T-helper 17 cell (primary cell): ENCODE results near the gene ZMAT5. TPM values are rescaled to one million over a fixed set of nuclear protein-coding genes. Genes with fewer than 3 reads are reported as not detected.

Source experiments
- ATAC-seq: fragments of 150-1000 bp; cut with Tn5 transposase; 2 replicates; pipeline ENCODE4 v1.10.0; 2021; ENCODE audit warnings: mild to moderate bottlenecking, moderate library complexity
- DNase-seq, 3 donors: peaks; one replicate each; pipeline versions ENCODE4 v3.0.0 to v3.0.0-alpha.2; 2020 to 2021
- H3K9me3 ChIP-seq: one replicate; pipeline ENCODE4 v1.7.0; 2013; ENCODE audit warnings: low read length, mild to moderate bottlenecking; ENCODE audit not compliant: control insufficient read depth, poor library complexity, severe bottlenecking
- H3K27ac Mint-ChIP-seq: one replicate; pipeline ENCODE4 v1.8.0; 2022; ENCODE audit warnings: mild to moderate bottlenecking, moderate library complexity, mixed read lengths
- H3K27me3 Mint-ChIP-seq: one replicate; pipeline ENCODE4 v1.8.0; 2022; ENCODE audit warnings: mixed read lengths
- H3K36me3 Mint-ChIP-seq: one replicate; pipeline ENCODE4 v1.8.0; 2022; ENCODE audit warnings: low read depth, mixed read lengths
- H3K4me1 Mint-ChIP-seq: one replicate; pipeline ENCODE4 v1.8.0; 2022; ENCODE audit warnings: mild to moderate bottlenecking, mixed read lengths
- H3K4me3 Mint-ChIP-seq: one replicate; pipeline ENCODE4 v1.8.0; 2022; ENCODE audit warnings: mild to moderate bottlenecking, moderate library complexity, mixed read lengths
- total RNA-seq, 4 donors: library from RNA in 2 of 4; stranded (reverse) in 2 of 4; gene quantifications; one replicate each; pipeline ENCODE4 v1.2.3 and lab custom pipeline; 2022 to 2026

Gene ZMAT5
- total RNA-seq = 10 to 100 TPM; 11.8 to 14.2 TPM
- 10.3 to 16.8 reads per million in 2 donors for total RNA-seq (lab: John Stamatoyannopoulos, UW)

- no peaks in the 10 kb centered on the region for H3K27me3 Mint-ChIP-seq
- peaks cover 28% of the 10 kb centered on the region for H3K4me1 Mint-ChIP-seq
- ATAC-seq (peak; percentile 96), DNase-seq (peak; percentile 78 to 88 (median 79))
- no peaks in the 10 kb centered on the region for H3K9me3 ChIP-seq
- peak within 1 kb of the TSS; percentile 98 for H3K4me3 Mint-ChIP-seq
- peak within 1 kb of the TSS; percentile 98 for H3K27ac Mint-ChIP-seq
- no peaks in the 10 kb centered on the region for H3K36me3 Mint-ChIP-seq
These were observed at the start of gene ZMAT5 for GRCh38 chr22:29766632-29767170. Gene ZMAT5, minus strand, starts transcription at chr22:29767007. Its CDS starts 18,463 bp downstream, at chr22:29748544.

GRCh38 chr22:29816539-29816938, 49.7 kb upstream of the ZMAT5 start:
- H3K27ac Mint-ChIP-seq = no peak overlapping the region
- no peak overlapping the region for H3K4me3 Mint-ChIP-seq
- peaks cover 5% of the 10 kb centered on the region for H3K4me1 Mint-ChIP-seq
- ATAC-seq = no peak
- no peaks in the 10 kb centered on the region for H3K9me3 ChIP-seq
- no peak for DNase-seq
- H3K36me3 Mint-ChIP-seq = peaks cover 13% of the 10 kb centered on the region
- H3K27me3 Mint-ChIP-seq = no peaks in the 10 kb centered on the region

- H3K9me3 ChIP-seq = no peaks in the 10 kb centered on the region
- no peak for DNase-seq
- H3K36me3 Mint-ChIP-seq = peaks cover 13% of the 10 kb centered on the region
- no peaks in the 10 kb centered on the region for H3K27me3 Mint-ChIP-seq
- no peak for ATAC-seq
- peak overlapping the region; percentile 53 for H3K27ac Mint-ChIP-seq
- peaks cover 5% of the 10 kb centered on the region for H3K4me1 Mint-ChIP-seq
- H3K4me3 Mint-ChIP-seq = no peak overlapping the region
These were observed 49.3 kb upstream of the ZMAT5 start for GRCh38 chr22:29816128-29816527.

GRCh38 chr22:29815580-29815979, 48.8 kb upstream of the ZMAT5 start:
- Mint-ChIP-seq H3K27me3 (no peaks in the 10 kb centered on the region), H3K36me3 (peaks cover 13% of the 10 kb centered on the region), H3K27ac (peak overlapping the region; percentile 53), H3K4me3 (no peak overlapping the region), H3K4me1 (peaks cover 5% of the 10 kb centered on the region)
- no peak for DNase-seq
- no peak for ATAC-seq
- H3K9me3 ChIP-seq = no peaks in the 10 kb centered on the region

- ATAC-seq (no peak), DNase-seq (no peak)
- peak overlapping the region; percentile 27 for H3K27ac Mint-ChIP-seq
- peaks cover 10% of the 10 kb centered on the region for H3K4me1 Mint-ChIP-seq
- H3K9me3 ChIP-seq = no peaks in the 10 kb centered on the region
- H3K36me3 Mint-ChIP-seq = peaks cover 15% of the 10 kb centered on the region
- no peak overlapping the region for H3K4me3 Mint-ChIP-seq
- no peaks in the 10 kb centered on the region for H3K27me3 Mint-ChIP-seq
These were observed 47.2 kb upstream of the ZMAT5 start for GRCh38 chr22:29814003-29814402.

GRCh38 chr22:29813563-29813962, 46.8 kb upstream of the ZMAT5 start:
- Mint-ChIP-seq H3K27me3 (no peaks in the 10 kb centered on the region), H3K27ac (no peak overlapping the region), H3K4me1 (peaks cover 10% of the 10 kb centered on the region), H3K4me3 (no peak overlapping the region), H3K36me3 (peaks cover 13% of the 10 kb centered on the region)
- no peaks in the 10 kb centered on the region for H3K9me3 ChIP-seq
- ATAC-seq (no peak), DNase-seq (no peak)

- peak overlapping the region; percentile 76 for H3K27ac Mint-ChIP-seq
- no peak for ATAC-seq
- no peak overlapping the region for H3K4me3 Mint-ChIP-seq
These were observed 46.3 kb upstream of the ZMAT5 start for GRCh38 chr22:29813126-29813525.

GRCh38 chr22:29811377-29811776, 44.6 kb upstream of the ZMAT5 start:
- DNase-seq (no peak), ATAC-seq (no peak)
- H3K27me3 Mint-ChIP-seq = no peaks in the 10 kb centered on the region
- H3K36me3 Mint-ChIP-seq = peaks cover 14% of the 10 kb centered on the region
- H3K9me3 ChIP-seq = no peaks in the 10 kb centered on the region
- H3K27ac Mint-ChIP-seq = no peak overlapping the region
- peaks cover 10% of the 10 kb centered on the region for H3K4me1 Mint-ChIP-seq
- H3K4me3 Mint-ChIP-seq = no peak overlapping the region

More at GRCh38 chr22:29813126-29813525, 46.3 kb upstream of the ZMAT5 start:
- no peaks in the 10 kb centered on the region for H3K9me3 ChIP-seq
- H3K4me1 Mint-ChIP-seq = peaks cover 10% of the 10 kb centered on the region
- H3K36me3 Mint-ChIP-seq = peaks cover 12% of the 10 kb centered on the region
- no peak for DNase-seq
- H3K27me3 Mint-ChIP-seq = no peaks in the 10 kb centered on the region

- H3K4me3 Mint-ChIP-seq = no peak overlapping the region
- no peak for DNase-seq
- H3K4me1 Mint-ChIP-seq = peaks cover 11% of the 10 kb centered on the region
- H3K27me3 Mint-ChIP-seq = no peaks in the 10 kb centered on the region
- no peak for ATAC-seq
- peaks cover 17% of the 10 kb centered on the region for H3K36me3 Mint-ChIP-seq
- H3K9me3 ChIP-seq = no peaks in the 10 kb centered on the region
- peak overlapping the region; percentile 16 for H3K27ac Mint-ChIP-seq
These were observed 43.4 kb upstream of the ZMAT5 start for GRCh38 chr22:29810216-29810615.

- DNase-seq (no peak), ATAC-seq (no peak)
- Mint-ChIP-seq H3K27me3 (no peaks in the 10 kb centered on the region), H3K27ac (peak overlapping the region; percentile 29), H3K4me1 (peaks cover 9% of the 10 kb centered on the region), H3K4me3 (no peak overlapping the region), H3K36me3 (peaks cover 15% of the 10 kb centered on the region)
- H3K9me3 ChIP-seq = no peaks in the 10 kb centered on the region
These were observed 39.4 kb upstream of the ZMAT5 start for GRCh38 chr22:29806196-29806595.

- H3K4me1 Mint-ChIP-seq = peaks cover 7% of the 10 kb centered on the region
- H3K9me3 ChIP-seq = no peaks in the 10 kb centered on the region
- no peak overlapping the region for H3K4me3 Mint-ChIP-seq
- ATAC-seq (no peak), DNase-seq (no peak)
- no peak overlapping the region for H3K27ac Mint-ChIP-seq
- H3K36me3 Mint-ChIP-seq = peaks cover 14% of the 10 kb centered on the region
- no peaks in the 10 kb centered on the region for H3K27me3 Mint-ChIP-seq
These were observed 38.2 kb upstream of the ZMAT5 start for GRCh38 chr22:29804985-29805384.

- no peak for DNase-seq
- Mint-ChIP-seq H3K4me3 (no peak overlapping the region), H3K4me1 (peaks cover 3% of the 10 kb centered on the region), H3K36me3 (peaks cover 10% of the 10 kb centered on the region), H3K27ac (no peak overlapping the region), H3K27me3 (no peaks in the 10 kb centered on the region)
- ATAC-seq = no peak
- no peaks in the 10 kb centered on the region for H3K9me3 ChIP-seq
These were observed 36.4 kb upstream of the ZMAT5 start for GRCh38 chr22:29803190-29803589.

- Mint-ChIP-seq H3K4me3 (no peak overlapping the region), H3K27ac (no peak overlapping the region), H3K27me3 (no peaks in the 10 kb centered on the region), H3K36me3 (peaks cover 8% of the 10 kb centered on the region), H3K4me1 (peaks cover 3% of the 10 kb centered on the region)
- no peak for DNase-seq
- no peaks in the 10 kb centered on the region for H3K9me3 ChIP-seq
- ATAC-seq = no peak
These were observed 35.0 kb upstream of the ZMAT5 start for GRCh38 chr22:29801796-29802195.

- ATAC-seq = no peak
- Mint-ChIP-seq H3K27me3 (no peaks in the 10 kb centered on the region), H3K4me3 (no peak overlapping the region), H3K4me1 (peaks cover 5% of the 10 kb centered on the region), H3K27ac (no peak overlapping the region), H3K36me3 (peaks cover 8% of the 10 kb centered on the region)
- no peak for DNase-seq
- H3K9me3 ChIP-seq = no peaks in the 10 kb centered on the region
These were observed 34.3 kb upstream of the ZMAT5 start for GRCh38 chr22:29801153-29801552.
